HG02885 (cell line): ENCODE results near the gene IGFBP5.

Experiments used
- ATAC-seq: cut with Tn5 transposase; IDR thresholded peaks from one replicate; pipeline ENCODE4 v1.9.1; 2021; ENCODE audit warnings: mild to moderate bottlenecking; ENCODE audit not compliant: unreplicated experiment, poor library complexity

Gene IGFBP5

DNA sequence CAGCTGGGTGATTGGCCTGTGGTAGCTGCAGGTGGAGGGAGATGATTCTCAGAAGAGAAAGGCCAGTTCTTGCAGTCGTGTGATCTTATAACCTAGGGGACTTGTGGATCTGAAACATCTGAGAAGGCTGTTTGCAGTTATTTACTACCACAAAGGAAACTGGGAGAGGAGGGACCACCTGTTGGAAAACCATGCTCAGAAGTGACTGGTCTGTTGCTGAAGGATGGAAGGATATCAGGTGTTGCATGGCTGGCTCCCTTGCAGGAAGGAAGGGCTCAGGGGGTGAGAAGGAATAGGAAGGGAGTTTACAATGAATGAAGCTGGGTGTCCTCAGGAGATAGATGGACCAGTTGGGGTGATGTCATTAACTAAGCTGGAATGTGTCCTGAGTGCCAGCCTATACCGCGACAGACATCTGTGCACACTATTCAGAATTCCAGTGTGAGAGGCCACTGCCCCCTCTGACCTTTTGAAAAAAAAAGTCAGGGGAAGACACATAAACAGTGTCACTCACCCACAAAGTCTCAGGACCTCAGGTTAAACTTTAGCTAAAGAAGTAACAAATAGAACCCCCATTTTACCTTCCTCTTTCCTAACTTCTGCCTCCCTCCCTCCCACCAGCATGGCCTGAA lies 44.6 kb downstream of the IGFBP5 start:
- ATAC-seq, result no peak

DNA sequence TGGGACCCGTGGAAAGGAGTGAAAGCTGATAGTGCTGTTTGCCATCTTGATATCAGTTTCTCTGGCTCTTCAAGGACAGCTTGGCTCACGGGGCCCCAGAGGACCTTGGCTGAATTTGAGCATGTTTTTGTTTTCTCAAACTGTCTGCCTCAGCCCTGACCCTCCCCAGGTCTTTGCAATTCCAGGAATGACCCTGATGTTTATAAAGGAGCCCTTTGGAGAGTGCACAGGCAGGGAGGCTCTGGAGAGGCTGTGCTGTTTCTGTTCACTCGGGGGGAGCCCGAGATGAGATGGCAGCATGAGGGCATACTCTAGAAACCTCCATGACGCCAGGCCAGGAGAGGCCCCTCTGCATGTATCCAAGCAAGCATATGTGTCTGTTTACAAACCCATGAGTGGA lies 45.8 kb downstream of the IGFBP5 start:
- ATAC-seq, result no peak

DNA sequence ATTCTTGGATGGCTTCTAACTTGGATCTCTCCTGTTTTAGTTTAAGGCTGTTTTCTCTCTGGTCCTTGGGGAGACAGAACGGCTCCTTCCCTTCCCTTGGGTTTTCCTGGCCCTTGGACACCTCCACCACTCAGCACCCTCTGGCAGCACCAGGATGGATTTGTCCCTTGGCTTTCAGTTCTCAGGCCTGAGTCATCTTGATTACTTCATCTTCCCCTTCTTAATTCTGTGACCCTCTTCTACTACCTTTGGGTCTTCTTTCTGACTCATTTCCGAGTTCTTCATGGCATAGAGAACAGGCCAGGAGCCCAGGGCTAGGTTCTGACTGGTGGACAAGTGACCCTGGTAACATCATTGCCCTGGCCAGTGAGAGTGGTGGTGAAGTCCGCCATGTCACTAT lies 47.2 kb downstream of the IGFBP5 start:
- ATAC-seq, result no peak

DNA sequence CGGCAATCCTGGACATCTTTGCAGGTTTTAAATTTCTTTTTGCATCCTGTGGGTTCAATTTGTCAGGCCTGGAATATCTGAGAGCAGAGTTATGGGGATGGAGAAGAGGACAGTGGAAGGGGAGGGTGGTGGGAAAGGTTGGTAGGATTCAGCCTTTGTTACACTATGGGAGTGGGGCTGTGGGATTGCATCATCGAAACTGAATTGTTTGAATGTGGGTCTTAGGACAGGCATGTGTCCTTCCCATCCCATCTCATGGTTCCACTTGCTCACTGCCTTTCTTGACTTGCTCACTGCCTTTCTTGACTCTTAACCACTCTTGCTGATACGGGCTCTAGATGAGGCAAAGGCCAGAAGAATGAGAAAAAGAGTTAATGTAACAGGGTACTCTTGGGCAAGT lies 49.2 kb downstream of the IGFBP5 start:
- no peak for ATAC-seq

DNA sequence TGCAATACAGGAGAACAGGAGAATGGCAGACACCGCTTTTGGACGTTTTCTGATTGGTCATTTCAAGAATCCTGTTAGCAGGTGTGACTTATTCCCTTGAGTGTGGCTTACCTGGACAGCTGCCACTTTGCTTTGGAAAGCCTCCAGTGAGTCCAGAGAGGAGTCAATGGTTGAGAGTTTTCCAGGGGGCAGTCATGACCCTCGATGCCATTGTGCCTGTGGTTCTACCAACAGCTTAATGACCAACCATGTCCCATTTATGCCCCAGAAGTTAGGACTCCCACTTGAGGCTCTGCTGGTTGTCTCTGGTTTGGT lies 49.8 kb downstream of the IGFBP5 start:
- no peak for ATAC-seq

DNA sequence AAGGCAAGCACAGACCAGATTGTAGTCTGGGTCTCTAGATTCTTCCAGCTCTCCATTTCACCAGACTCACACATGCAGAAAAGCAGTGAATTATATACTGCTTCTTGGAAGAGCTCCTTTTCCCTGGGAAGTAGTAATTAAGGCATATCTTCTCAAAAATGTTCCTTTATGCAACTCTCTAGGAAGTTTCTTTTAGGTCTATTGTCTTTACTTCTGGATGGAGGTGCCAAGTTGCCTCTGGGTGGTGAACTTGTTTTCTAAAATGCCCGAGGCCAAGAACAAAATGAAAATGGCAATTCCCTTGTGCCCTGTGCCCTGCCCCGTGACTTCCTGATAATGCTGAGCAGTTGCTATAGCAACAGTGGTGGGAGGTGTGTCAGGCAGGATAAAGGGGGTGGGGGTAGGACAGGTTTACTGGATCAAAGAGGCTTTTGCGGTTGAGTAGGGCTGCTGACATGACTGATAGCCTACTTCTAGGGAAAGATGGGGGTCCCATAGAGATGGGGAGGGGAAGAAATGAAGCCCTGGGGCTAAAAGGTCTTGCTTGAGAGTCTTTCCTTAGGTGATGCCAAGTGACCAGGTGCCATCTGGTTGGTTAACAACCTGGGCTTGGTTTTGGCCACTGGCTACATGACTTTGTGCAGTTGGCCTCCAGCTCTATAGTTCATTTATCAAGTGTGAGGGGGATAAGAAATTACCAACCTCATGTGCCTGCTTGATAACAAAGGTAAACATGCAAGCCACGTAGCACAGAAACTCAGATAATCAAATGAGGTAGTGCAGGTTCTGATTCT lies 50.3 kb downstream of the IGFBP5 start:
- ATAC-seq, result no peak

DNA sequence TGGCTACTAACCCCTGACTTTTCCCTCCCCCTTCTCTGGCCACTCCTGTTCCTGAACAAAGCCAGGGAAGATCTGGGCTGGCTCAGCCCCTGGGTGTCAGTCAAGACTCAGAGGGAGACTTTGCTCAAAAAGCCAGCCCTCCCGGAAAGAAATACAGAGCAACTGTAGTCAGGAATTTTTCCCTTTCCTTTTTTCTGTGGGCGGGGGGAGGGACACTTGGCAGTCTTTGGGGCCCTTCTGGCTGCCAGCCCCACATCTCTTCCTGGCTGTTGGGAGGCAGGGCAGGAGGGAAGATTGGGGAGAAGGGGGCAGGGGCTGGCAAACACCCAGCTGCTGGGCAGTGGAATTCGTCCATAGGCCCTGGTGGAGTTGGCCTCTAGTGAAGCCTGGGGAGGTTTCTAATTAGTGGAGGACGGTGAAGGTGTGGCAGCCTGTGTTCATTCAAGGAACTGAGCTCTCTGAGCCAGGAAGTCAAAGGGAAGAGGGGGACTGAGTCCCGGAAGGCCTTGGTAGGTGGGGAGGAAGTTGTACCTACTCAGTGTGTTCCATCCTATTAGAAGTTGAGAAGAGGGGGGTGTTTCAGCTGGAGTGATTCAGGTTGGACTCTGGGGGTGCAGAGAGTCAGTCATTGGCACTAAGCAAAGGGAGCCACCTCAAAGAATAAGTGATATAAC lies 51.2 kb downstream of the IGFBP5 start:
- no peak for ATAC-seq

DNA sequence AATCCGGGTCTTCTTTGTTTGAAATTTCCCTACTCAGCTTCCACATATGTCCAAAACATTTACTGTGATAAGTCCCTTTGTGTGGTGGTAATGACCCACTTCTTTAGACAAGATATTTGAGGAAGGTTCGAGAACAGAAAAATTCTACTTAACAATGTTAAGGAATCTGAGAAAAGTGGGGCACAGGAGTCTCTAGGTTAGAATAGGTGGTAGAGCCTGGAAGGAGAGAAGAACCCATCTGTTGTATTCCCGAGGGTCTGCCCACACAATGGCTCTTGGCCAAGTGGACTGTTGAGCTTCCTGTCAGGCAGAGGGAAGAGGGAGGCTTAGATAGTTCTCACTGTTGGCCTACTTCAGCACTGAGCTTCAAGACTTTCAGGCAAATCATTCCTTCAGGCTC lies 57.9 kb downstream of the IGFBP5 start:
- no peak for ATAC-seq

DNA sequence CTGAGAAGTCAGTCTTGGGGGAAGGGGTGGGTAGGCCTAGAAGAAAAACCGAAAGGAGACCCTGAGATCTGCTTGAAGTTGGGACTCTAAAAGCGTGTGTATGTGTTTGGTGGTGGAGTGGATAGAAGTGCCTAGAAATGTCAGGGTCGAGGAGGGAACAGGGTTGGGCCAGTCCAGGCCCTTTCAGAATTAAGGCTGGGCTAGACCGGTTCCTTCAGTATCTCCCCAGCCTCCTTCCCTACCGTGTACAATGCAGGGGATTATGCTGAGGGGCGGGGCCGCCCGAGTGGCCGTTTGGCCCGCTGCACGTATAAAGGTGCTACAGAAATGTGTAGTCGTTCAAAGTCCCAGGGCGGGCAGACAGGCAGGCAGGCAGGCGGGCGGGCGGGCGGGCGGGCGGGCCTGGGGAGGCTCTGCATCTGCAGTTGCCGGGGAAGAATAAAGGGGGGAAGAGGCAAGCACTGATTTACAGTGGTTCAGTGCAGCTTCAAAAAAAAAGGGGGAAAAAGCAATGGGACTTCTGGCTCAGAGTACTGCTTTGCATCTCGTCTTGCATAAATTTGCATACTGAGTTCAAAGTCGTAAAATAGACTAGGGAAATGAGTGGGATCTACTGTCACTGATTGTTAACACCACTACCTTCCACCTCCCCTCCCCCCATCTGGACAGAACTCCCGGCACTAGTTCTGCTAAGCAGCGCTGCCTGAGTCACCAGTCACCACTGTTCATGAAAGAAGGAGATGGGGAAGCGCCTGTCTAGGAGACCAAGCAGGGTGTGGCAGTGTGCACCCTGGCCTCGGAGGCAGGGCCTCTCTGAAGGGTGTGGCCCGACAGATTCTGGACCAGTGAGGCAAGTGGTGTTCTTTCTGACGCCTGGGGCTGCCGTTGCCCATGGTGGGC lies 58.5 kb downstream of the IGFBP5 start:
- no peak for ATAC-seq

DNA sequence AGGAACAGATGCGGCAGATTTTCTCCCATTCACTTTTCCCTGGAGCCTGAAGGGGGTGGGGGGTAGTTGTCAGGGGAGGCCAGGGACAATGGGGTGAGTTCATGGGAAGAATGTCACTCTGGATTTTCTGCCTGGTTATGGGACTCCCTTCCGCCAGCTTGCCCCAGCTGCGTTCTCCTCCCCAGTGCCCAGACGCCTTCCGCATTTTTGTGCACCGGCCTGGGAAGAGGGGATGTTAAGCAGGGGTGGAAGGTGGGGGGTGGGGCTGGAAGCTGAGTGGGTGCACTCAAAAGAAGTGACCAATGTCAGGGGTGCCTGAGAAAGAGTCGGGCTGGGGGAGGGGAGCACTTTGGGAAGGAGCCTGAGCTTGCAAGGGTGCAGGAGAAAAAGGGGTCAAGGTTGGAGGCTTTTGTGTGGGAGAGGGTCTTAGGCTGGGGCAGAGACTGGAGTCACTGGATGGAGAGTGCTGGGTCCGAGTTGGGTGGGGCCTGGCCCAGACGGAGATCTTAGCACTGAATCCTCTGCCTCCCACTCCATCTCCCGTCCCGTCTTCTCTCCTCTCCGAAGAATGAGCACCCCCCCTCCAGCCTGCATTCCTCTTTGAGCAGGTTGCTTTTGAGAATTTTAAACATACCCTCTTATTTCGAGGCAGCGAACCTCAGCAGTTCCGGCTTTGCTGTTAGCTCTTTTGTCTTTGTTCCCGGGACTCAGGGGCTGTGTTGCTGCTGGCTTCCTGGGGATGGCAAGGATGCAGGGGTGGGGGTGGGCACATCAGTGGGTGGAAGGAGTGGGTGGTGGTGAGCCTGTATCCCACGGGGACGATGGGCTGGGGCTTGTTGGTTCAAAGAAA lies 59.4 kb downstream of the IGFBP5 start:
- no peak for ATAC-seq

DNA sequence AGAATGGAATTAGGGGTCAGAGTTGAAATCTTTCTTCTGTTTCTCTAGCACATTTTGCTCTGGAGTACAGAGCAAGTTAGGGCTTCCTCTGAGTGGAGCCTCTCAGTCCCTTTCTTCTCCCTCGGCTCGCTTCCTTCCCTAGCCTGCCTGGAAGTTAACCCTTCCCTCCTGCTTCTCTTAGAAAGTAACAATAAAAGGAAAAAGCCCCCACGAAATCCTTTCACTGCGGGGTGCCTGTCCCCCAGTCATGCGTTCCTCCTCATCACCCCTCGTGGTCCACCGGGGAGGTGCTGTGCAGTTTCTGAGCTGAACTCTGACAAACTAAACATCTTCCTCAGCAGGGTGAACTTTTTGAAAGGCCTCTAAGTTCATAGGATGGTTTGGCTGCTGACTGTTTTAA lies 60.2 kb downstream of the IGFBP5 start:
- no peak for ATAC-seq

DNA sequence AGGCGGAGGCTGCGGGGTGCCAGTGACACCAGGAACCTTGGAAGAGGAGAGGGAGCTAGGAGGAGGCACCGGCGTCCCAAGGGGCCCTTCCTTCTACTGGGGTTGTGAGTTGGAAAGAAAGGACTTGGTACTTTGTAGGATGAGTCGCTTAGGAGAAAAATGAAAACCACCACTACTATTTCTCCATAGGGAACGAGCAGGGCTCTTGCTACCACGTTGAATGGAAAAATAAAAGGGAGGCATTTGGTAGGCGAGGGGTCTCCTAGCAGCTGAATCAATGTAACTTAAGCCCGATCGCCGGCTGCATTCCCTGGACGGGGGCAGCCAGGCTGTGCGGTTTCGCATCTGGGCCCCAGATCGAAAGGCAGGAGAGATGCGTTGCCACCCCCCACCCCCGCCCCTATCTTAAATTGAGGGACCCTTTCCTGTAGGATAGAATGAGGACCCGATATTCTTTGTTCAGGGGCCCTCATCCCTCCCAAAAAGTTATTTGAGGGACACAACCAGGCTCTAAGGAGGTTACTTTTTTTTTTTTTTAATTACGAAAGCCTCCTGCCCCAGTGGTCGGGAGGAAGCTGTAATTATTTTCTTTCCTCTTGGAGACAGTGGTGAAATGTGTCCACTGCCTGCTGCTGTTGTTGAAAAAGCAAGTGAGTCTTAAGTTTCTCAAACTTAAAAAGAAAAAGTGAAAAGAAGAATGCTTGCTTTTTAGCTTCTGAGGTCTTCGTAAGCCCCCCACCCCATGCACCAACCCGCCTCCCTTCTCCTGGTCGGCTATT lies 60.8 kb downstream of the IGFBP5 start:
- ATAC-seq, result no peak

DNA sequence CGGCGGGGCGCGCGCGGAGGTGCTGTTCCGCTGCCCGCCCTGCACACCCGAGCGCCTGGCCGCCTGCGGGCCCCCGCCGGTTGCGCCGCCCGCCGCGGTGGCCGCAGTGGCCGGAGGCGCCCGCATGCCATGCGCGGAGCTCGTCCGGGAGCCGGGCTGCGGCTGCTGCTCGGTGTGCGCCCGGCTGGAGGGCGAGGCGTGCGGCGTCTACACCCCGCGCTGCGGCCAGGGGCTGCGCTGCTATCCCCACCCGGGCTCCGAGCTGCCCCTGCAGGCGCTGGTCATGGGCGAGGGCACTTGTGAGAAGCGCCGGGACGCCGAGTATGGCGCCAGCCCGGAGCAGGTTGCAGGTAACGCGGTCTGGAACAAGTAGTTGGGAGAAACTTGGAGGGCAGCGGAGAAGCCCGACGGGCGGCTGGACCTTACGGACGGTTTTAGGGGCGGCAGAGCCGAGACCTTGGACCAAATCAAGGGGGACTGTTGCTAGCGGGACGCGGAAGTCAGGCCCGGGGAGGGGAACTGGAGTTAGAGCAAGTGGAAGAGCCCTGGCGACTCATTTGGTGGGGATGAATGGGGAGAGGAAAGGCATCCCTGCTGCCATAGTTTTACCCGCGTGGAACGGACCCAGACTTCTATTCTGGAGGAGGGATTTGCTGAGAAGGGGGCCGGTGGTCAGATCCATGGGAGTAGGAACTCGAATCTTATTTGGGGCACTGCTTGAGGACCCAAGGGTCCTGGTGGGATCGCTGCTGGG lies 61.6 kb downstream of the IGFBP5 start:
- ATAC-seq, result no peak

DNA sequence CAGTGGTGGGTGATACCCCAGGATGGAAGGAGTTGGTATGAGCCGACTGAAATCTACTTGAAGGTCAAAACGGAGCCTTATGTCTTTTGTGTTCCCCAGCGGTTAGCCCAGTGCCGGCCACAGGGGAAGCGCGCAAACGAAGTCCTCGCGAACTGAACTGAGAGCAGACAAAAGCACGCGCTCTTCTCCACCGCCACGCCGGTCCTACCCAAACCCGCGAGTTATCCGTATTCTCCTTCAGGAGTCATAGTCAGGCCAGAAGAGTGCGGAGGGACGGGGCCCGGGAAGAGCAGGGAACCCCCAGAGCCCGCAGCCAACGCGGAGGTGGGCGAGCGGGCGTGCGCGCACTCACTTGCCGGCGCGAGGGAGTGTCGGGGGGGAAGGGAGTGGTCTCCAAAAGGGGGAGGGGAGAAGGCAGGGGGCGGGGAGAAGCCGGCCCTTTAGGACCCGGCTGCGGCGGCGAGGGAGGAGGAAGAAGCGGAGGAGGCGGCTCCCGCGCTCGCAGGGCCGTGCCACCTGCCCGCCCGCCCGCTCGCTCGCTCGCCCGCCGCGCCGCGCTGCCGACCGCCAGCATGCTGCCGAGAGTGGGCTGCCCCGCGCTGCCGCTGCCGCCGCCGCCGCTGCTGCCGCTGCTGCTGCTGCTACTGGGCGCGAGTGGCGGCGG lies 62.3 kb downstream of the IGFBP5 start, which contains the start of gene IGFBP2:
IGFBP2 (plus strand) TSS at position 469 of the 664 bp plus-strand sequence; CDS start at position 573, 104 bp downstream.
- ATAC-seq, result no peak

DNA sequence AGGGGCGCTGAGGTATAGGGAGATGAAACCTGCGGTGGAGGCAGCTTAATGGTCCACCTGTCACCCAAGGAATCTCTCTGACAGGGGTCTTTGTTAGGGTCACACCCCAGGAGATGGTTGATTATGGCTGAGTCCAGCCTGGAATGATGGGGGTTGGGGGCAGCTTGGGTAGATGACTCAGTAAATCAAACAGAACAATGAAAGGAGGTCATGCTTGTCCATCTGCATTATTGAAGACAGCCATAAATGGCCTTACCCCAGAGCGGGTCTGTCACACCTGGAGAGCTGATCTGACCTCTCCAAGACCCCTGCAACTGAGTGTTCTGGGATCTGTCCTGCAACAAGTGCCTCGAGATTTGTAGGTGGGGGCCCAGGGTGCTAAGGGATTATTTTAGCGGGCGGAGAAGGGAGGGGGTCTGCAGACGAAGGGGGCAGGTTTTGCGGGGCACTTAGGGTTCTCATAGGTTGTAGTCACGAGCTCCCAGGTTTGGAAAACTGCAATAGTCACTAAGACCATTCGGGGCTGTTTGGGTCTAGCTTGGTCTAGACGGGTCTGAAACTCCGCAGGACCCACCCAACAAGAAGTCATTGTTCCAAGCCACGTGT lies 62.9 kb downstream of the IGFBP5 start:
- no peak for ATAC-seq

DNA sequence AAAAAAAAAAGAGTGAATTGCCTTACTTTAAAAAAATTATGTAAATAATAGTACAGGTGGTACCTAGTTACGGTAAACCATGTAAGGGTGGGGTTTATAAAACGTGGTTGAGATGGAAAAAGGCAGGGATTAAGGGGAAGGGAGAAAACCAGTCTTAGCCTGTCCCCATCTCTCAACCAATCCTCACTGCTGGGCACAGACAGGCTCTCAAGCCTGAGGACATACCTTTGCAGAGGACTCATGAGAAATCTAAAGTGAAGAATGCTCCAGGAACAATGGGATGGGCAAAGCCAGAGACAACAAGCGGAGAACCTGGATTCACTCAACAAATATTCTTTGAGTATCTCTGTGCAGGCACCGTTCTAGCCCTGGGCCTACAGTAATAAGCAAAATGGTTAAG lies 65.6 kb downstream of the IGFBP5 start:
- no peak for ATAC-seq

DNA sequence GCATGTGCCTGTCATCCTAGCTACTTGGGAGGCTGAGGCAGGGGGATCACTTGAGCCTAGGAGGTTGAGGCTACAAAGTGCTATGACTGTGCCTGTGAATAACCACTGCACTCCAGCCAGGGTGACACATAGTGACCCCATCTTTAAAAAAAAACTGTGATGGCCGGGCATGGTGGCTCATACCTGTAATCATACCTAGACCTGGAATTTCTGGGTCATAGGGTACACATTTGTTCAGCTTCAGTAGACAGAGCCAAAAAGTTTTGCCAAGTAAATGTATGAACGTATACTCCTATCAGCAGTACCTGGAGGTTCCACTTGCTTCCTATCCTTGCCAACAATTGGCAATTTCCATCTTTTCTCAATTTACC lies 68.5 kb downstream of the IGFBP5 start:
- ATAC-seq, result no peak
